GM12801 (cell line): ENCODE measurements around the gene HSF2BP.

Experiments used
- TF ChIP-seq, protein P1 (sequence below): IDR thresholded peaks from one replicate; pipeline ENCODE4 v1.5.1; 2011; ENCODE audit warnings: control low read depth; ENCODE audit not compliant: insufficient read length; ENCODE audit errors: extremely low read depth

Gene HSF2BP

DNA sequence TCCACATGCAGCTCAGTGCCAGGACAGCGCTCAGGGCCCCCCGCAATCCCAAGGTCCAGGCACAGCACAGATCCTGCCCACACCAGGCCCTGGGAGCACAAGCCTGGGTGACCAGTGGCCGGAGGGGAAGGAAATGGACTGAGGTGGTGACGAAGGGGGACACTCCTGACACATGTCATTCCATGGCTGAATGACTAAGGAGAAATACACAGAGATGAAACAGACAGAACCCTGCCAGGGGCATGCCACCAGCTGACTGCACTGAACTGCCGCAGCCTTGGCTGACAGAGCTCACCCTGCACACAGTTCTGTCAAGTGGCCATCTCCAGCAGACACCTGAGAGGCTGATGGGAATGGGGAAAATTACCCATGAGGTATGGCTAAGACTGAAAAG, 56.1 kb downstream of the HSF2BP start:
- TF ChIP-seq, protein P1, sequence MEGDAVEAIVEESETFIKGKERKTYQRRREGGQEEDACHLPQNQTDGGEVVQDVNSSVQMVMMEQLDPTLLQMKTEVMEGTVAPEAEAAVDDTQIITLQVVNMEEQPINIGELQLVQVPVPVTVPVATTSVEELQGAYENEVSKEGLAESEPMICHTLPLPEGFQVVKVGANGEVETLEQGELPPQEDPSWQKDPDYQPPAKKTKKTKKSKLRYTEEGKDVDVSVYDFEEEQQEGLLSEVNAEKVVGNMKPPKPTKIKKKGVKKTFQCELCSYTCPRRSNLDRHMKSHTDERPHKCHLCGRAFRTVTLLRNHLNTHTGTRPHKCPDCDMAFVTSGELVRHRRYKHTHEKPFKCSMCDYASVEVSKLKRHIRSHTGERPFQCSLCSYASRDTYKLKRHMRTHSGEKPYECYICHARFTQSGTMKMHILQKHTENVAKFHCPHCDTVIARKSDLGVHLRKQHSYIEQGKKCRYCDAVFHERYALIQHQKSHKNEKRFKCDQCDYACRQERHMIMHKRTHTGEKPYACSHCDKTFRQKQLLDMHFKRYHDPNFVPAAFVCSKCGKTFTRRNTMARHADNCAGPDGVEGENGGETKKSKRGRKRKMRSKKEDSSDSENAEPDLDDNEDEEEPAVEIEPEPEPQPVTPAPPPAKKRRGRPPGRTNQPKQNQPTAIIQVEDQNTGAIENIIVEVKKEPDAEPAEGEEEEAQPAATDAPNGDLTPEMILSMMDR: no peak

DNA sequence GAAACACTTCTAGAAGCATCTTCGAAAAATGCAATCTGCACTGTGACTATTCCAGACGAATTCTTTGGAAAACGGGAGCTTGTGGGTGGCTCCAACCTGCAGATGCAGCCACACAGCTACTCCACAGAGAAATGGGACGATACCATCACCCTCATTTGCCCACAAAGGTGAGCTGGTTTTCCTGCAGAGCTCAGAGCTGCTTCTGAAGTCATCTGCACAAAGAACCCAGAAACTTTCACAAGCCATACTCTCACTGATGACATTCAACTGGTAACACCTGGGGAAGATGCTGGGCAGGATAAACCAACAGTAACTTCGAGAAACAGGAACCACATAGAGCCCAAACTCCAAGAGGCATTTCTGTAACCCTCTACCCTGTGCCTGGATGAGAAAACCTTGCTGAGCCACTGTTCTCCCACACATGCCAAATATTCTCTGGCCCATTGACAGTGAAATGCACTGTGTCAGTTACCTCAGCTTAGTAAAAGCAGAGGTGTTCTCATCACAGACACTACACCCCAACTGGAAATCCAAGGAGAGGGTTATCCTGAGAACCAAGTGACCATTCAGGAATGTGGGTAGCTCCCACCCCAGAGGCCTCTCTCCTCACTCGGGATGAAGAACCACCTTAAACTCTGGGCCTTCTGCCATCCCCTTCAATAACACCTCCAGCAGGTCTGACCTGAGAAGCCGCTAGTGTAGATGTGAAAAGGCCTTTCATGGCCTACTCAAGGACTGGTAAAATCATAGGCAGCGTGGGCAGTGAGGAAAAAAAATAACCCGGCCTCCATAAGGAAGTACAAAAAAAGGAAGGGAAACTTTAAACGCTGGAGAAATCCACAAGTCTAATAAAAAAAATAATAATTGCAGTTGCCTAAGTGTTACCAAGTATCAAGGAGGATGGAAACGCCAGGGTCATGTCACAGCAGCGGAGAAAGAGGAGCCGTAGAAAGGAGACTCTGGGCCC, 56.7 kb downstream of the HSF2BP start:
- TF ChIP-seq, protein P1: no peak

DNA sequence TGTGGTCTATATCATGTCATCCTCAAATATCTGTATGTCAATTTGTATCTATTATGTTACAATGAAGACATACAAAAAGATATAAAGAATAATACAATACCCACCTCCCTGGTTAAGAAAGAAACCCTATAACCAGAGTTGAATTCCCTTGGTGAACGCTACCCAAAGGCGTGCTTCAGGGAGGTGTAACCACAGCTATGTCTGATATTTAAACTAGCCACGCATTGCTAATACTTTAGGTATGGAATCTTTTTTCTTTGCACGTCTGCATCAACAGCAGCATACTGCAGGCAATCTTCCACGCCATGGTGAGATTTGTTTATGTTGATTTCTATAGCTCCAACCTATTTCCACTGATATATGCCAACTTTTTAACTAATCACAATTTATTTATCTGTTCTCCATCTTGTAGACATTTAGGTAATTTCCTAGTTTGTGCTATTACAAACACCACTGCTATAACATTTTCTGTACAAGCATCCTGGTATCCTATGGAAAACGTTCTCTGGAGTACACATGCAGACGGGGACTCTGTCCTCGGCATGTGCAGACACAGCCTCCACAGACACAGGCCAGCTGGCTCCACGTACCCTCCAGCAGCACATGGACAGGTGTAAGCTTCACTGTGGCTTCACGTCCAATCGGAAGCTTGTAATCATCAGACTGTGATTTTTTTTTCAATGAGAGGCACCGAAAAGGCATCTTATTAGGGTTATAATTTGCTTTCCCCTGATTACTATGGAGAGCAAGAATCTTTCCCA, 58.5 kb downstream of the HSF2BP start:
- TF ChIP-seq, protein P1: no peak

DNA sequence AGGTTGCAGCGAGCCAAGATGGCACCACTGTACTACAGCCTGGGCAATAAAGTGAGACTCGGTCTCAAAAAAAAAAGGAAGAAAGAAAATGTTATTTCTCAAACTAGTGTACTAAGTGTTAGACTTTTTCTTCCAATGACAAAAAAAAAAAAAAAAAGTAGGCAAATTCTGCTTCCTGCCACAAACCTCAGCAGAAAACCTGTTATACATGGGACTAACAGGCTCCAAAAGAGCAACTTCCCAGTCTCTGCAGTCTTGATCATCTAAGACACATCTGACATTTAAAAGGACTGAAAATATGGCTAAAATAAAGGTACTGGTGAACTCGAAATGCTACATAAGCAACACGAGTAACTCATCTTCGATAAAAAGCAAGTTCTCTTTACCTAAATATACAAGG, 59.6 kb downstream of the HSF2BP start:
- TF ChIP-seq, protein P1: no peak

DNA sequence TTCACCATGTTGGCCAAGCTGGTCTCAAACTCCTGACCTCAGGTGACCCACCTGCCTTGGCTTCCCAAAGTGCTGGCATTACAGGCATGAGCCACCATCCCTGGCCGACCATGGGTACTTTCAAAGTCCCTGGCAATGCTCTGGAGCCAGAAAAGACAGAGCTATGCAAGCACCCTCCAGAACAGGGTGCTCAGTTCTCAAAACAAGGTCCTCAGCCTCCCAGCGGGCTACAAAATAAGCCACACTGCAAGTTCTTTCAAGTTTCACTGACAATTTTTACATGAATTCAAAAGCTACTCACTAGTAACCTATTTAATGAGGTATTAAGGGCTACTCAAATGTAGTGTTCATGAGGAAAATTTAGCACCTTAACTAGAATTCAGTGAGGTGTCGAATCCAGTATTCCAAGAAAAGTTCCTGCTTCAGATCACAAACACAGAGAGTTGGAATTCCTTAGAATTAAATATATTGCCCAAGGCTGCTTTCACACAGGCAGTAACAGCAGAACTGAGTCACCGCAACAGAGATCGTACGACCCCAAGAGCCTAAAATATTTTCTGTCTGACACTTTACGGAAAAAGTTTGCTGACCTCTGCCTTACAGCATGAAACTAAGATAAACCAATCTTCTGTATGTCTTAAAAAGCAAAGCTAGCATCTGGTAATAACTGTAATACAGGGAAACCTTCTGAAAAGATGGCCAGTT, 60.7 kb downstream of the HSF2BP start:
- TF ChIP-seq, protein P1: no peak

DNA sequence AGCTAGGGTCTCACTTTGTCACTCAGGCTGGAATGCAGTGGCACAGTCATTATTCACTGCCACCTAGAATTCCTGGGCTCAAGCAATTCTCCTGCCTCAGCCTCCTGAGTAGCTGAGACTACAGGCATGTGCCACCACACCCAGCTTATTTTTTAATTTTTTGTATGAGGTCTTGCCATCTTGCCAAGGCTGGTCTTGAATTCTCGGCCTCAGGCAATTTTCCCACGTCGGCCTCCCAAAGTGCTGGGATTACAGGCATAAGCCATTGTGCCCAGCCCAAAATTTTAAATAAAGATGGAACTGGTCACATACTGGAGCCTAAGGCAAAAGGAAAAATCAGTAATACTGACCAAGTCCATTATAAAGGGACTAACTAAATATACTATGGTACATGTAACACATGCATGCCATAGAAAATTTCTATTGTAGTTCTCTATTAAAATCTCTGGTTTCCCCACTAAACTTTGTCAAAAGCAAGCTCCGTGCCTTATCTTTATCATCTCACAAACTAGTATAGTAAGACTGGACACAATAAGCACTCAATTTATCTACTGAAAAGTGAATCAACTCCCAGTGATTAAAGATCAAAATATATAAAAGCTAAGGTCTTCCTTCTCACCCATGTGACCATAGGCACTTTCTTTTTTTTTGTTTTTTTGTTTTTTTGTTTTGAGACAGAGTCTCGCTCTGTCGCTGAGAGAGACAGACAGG, 61.6 kb downstream of the HSF2BP start:
- TF ChIP-seq, protein P1: no peak
